HG03575 (cell line): ENCODE data around the gene OSBPL5.

Source experiments
- ATAC-seq: cut with Tn5 transposase; IDR thresholded peaks from one replicate; pipeline ENCODE4 v1.9.1; 2021; ENCODE audit not compliant: unreplicated experiment, insufficient number of reproducible peaks, low FRiP score; ENCODE audit errors: extremely low read depth

OSBPL5 gene

DNA sequence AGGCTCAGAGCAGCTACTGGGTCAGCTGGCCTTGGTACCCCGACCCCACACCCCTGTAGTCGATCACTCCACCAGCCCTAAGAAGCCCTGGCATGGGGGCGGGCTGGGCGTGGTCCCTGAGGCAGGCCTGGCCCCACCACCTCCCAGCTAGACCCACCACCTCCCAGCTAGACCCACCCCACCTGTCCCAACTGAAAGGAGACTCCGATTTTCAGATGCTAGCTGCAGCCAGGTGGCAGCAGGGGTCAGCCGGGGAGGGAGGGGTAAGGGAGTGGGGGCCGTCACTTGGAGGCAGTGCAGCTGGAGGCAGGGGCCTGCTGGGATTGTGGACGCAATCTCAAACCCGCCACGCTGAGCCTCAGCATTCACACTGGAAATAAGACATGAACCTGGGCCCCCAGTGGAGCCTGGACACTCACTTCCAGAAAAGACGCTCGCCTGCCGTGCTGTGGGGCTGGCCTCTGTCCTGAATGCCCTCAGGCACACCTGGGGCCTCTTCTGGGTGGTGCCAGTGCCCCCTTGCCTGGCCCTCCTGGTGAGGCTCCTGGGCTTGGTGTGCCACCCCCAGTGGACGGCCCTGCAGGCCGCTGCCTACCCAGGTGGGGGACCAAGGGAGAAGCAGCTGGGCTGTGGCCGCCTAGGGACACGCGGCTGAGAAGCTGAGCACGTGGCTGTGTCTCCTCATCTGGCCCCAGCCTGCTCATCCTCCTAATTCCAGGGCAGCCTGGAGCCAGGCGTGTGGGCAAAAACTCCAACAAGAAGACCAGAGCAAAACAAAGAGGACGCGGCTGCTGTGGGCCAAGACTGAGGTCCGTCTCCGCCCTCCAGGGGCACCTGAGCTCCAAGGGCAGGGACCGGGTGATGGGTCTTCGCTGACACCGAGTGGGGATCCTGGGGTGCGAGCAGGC lies 26.7 kb downstream of the OSBPL5 start:
- no peak for ATAC-seq

DNA sequence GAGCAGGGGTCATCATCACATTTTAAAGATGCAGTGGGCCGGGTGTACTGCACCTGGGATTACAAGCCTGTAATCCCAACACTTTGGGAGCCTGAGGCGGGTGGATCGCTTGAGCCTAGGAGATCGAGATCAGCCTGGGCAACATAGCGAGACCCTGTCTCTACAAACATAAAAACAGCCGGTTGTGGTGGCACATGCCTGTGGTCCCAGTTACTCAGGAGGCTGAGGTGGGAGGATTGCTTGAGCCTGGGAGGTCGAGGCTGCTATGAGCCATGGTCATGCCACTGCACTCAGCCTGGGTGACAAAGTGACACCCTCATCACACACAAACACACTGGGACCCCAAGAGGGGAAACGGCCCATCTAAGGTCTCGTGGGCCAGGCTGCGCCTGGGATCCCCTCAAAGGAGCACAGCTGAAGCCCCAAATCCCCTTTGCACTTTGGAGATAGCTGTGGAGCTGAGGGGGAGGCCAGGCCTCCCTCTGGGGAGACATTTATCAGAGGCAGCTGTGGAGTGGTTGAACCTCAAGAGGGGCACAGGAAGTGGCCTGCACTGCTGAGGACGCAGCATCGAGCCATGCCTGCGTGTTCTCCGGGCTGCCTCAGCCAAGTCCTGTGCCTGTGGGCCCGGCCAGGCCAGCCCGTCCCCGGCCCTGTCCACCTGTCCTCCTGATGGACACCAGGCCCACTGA lies 27.5 kb downstream of the OSBPL5 start:
- ATAC-seq = no peak

DNA sequence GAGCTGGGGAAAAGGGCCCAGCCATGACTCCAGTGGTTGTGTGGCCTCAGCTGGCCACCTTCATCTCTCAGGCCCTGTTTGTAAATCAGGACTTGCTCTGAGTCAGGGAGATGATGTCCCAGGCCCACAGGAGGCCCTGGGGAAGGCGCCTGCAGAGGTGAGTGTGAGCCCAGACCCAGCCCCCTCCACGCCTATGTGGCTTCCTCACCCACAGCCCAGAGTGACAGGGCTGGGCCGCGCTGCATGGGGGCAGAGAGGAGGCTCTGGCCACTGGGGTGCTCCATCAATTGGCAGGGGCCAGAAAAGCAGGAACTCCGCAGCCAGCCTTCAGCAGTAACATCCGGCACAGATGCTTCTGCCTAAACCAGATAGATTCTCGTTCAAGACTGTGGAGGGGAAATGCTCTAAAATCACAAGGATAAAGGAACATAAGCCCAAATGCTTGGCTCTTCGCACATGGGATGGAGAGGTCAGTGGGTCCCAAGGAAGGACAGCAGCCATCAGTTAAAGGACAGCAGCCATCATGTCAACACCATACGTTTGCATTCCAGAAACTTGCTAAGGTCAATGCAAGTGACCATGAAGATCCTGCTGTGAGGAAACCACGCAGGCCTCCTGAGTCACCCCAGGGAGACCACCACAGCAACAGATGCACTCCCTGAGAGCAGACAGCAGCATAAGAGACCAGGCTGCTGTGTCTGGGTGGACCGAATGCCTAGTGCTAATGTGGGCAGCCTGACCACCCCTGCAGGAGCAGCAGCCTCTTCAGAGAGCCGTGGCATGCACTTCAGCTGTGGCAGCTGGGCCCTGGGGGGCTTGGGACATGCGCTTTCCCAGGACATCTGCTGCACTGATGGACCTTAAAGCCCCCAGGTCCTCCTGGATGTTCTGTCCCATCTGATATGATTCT lies 28.3 kb downstream of the OSBPL5 start:
- ATAC-seq = no peak

DNA sequence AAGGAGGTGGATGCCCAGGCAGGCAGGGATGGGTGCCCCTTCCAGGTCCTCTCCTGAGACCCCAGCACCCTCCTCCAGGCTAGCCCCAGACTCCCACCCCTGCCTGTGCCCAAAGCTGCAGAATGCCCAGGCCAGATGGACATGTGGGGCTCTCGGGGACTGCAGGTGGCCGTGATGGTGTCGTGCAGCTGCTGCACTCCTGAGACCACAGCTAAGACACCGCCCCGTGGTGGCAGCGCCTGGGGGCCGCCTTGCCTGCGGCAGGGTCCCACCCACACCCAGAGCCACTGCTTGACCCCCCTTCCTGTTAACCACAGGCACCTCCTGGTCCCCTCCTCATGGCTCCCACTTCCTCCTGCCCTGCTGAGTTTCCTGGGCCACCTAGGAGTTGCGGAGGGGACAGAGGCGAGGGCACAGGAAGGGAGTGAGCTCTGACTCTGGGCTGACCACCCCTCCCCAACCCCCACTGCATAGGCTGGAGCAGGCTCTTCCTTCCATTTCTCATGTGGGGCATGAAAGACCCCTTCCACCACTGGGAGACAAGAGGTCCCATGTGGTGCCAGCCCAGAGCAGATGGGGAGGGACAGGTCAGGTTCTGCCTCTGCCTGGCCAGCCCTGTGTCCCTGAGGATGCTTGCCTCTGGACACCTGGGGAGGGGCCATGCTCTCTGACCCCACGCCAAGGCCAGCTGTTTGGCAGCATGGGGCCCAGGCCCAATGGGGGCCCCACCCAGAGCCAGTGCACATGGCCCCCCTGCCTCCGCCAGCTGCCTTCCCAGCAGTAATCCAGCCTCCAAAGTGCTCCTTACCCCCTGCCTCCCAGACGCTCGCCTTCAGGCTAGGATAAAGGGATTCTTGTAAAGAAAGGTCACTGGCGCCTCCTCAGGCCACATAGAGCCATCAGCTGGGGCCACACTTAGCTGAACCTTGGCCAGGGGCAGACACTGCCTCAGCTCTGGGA lies 29.3 kb downstream of the OSBPL5 start:
- ATAC-seq = no peak

DNA sequence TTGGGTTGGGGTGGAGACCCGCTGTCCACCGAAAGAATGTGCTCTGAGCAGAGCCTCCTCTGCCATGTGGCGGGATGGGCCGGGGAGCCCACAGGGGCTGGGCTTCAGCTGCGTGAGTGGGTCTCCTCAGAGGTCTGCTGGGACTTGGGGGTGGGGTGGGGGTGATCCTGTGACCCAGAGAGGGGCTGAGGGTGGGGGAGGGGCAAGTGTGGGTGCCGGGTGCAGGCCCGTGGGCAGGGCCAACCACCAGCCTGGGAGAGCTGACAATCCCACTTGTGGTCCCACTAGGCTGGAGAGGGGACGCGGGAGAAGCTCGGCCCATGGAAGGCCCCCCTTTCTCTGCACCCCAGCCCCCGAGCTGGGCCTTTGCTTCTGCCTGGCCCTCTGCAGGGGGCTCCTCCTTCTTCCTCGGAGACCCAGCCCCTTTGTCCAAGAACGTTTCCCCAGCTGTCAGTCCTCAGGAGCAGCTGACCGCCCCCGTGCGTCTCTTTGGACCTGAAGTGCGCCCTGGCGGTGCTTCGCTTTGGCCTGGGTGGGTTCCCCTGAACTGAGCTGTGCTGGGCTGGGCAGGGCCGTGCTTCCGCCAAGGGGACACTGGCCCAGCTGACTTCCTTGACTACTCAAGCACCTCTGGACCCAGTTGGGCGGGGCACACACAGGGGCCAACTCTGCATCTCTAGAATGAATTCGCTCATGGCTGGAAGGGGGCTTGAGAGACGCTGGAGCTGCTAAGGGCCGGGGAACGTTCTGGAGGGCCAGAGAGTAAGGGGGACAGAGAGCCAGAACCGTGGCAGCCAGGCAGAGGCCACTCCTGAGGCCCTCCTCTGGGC lies 30.2 kb downstream of the OSBPL5 start:
- no peak for ATAC-seq

DNA sequence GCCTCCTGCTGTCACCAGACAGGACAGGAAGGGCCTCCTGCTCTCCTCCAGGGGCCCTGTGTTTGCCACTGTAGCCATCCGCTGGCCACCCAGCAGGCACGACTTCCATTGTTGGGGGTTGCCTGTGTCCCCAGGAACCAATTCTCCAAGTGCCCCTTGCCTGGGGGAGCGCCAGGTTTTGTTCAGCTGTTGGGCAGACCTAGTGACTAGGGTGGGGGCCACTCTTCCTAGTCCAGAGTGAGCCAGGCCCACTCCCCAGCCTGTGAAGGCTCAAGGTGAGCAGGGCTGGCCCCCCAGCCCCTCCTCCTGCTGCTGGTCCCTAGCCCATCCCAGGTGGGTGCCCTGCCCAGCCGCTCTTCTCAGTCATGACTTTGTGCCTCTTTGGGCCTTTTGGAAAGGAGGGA lies 30.9 kb downstream of the OSBPL5 start:
- ATAC-seq = no peak

DNA sequence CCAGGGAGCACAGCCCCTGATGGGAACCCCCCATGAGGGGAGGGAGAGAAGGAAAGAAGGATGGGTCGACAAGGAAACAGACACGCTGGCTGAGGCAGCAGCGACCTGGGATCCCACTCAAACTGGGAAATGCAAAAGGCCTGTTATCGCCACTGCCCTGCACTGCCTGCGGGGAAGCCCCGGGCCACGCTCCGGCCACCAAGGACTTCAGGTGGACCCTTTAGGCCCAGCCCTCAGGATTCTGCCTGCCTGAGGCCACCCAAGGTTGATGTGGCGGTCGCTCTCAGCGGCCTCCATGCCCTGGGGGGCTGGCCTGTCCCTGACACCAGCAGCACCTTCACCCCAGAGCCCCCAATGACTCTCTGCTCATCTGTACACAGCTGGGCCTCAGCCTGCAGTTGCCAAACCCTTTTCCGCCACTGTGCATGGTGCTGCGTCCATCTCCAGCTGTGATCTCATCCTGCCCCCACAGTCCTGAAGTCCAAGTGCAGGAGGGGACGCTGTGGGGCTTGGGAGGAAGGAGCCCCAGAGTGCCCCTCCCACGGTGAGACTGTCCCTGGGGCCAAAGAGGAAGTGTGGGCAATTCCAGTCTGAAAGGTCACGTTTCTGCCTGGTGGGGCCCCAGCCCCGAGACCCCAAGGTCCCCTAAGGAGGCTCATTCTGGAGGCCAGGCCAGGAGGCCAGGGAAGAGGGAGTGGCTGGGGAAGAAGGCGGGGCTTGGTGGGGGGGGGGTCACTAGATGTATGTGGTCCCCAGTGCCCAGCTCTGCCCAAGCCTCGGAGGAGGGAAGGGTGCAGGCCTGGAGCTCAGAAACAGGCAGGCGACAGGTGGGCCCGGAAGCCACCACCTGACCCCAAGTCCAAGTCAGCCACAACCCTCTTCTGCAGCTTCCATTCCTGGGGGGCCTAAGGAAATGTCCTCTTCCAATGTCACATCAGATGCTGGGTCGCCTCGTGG lies 31.6 kb downstream of the OSBPL5 start:
- no peak for ATAC-seq

DNA sequence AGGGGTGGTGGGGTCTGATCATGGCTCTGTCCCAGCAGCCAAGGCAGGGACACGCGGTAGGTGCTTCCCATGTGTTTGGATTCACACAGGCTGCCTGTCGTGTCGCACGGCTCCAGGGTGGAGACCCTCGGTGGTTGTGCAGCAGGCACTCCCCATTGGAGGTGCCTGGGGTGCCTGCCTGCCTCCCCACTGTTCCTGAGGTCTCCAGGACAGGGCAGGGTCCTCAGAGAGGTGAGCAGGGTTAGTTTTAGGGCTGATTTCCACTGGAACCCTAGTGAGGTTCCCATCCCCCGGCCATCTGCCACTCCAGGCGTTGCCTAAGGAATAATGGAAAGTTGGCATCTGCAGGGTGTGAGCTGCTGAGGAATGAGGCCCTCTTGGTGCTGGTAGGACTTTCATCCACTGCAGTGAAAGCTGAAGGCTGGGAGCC lies 32.3 kb downstream of the OSBPL5 start:
- ATAC-seq = no peak

DNA sequence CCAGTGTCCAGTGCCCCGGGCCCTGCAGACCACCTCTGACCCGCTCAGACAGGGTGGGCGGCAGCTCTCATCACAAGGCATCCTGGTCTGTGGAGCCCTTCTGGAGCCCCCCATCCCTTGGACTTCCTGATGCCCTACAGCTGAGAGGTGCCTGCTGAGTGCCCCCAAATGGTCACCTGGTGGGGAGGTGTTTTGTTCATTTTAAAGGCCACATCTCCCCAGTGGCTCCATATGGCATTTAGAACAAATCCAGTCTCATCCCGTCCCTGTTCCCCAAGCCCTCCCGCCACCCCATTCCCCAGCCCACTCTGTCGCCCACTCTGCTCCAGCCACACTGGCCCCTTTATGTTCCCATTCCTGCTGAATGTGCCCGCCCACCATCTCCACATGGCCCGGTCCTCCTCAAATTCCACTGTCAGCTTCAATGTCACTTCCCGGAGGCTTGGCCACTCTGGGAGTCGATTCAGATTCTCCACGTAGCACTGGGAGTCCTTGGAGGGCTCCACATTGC lies 32.8 kb downstream of the OSBPL5 start:
- no peak for ATAC-seq

DNA sequence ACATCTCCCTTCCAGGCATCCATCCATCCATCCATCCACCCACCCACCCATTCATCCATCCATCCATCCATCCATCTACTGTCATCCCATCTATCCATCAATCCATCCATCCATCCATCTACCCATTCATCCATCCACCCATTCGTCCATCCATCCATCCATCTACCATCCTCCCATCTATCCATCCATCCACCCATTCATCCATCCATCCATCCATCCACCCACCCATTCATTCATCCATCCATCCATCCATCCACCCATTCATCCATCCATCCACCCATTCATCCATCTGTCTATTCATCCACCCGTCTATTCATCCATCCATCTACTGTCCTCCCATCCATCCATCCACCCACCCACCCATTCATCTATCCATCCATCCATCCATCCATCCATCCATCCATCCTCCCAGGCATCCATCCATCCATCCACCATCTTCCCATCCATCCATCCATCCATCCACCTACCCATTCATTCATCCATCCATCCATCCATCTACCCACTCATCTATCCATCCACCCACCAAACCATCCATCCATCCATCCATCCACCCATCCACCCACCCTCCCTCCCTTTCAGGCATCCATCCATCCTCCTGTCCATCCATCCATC lies 33.7 kb downstream of the OSBPL5 start:
- no peak for ATAC-seq

DNA sequence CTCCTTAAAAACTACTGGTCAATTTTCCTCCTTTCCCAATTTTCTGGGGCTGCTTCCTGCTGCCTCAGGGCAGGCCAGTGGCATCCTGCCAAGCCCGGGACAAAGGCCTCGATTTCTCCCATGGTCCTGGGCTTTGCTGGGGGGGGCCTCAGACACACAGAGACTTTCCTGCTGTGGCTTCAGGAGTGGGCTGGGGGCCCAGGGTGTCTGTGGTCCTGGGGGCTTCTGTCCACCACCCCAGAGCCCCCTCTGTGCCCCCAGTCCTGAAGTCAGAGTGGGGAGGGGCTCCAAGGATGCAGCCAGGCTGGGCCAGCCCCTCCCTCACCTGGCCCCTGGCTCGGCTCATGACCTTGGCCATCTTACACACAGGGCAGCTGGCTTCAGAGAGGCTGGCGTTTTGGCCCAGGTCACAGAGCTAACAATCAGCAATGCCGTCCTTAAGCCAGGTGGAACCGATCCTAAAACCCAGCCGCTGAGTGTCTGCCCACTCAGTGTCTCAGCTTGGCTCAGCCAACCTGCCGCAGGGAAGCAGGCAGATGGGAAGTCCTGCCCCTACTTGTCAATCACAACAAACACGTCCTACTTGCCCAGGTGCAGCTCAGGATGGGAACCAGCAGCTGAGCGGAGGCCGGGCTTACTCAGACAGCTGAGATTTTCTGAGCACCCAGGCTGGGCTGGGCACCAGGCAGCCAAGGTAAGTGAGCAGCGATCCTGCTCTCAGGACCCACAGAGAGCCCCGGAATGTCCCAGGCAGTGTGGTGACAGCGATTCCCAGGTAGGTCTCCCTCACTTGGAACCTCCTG lies 34.6 kb downstream of the OSBPL5 start:
- no peak for ATAC-seq

DNA sequence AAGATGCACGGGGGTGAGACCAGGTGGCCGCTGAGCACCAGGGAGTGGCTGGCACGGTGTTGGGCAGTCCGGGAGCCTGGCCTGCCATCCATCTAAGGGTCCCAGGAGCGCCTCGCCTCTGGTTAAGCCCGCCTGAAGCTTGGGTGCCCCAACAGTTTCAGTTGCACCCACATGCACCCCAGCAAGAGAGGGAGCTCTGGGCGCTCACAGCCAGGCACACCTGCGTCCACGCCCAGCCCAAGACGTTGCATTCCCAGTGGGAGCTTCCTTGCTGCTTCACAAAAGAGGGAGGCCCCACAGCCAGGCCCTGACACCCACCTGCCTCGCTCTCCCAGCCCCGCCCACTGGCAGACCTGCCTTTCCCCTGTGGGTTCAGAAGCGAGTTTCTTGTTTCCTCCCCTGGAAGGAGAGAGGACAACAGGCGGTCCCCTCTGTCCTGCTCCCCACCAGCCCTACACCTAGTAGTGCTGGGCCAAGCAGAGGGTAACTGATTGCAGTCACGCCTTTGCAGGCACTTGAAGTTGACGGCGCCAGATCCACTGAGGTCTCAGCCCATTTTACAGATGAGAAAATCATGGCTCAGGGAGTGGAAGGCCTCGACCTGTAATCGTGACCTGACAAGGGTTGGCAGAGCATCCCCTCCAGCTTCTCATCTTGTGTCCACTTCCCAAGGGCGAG lies 35.4 kb downstream of the OSBPL5 start:
- no peak for ATAC-seq

DNA sequence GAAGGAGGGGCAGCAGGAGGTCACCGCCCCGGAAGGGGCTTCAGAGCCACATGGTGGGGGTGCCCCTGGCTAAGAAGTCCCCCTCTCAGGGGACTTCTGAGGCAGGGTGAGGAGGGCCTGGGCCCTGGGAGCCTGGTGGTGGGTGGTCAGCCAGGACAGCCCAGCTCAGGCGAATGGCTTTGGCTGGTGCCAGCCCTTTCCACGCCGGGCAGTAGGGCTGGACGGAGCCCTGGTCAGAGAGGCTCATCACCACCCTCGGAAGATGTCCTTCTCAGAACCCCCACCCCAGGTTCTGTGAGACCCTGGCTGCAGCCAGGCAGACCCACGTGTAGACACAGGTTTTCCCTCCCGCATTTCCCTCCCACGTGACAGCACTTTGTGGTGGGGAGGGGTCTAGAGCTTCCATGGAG lies 35.9 kb downstream of the OSBPL5 start:
- no peak for ATAC-seq

DNA sequence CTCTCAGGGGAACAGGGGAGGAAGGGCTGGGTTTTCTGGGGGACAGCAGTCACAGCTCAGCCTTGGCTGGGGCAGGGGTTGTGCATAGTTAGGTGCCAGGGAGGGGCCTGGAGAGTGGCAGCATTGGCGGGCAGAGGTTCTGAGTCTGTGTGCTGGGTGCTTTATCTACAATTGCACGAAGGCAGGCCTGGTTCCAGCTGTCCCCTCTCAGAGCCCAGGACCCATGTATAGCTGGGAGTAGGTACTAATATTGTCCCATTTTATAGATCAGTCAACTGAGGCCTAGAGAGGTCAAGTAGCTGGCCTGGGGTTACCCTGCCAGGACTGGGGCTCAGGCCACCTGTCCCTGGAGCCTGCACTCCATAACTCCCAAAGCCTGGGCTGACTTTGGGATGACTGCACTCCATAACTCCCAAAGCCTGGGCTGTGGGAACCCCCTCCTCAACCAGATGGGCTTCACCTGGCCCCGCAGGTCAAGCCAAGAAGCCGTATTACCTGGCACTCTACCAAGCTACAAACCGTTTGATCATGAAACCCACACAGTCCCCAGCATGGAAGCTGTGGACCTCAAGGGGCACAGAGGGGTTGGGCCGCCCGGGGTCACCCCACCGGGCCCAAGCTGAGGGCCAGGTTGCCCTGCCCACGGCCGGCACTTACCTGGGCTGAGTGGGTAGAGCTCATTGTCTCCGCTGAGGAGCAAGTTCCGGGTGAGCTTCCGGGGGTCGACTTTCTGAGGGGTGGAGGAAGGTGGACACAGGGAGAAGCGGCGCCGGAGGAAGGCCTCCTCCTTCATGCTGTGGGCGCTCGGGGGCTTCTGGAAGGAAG lies 36.5 kb downstream of the OSBPL5 start:
- no peak for ATAC-seq
